GM18867 (cell line): Measurements from ENCODE around the gene OIP5.
"Not testable (repeated sequence)": the region's sequence is repeated elsewhere in the genome, so short reads cannot be mapped to it uniquely, and the experiment has no call there.

Source experiments
- ATAC-seq: cut with Tn5 transposase; IDR thresholded peaks from one replicate; pipeline ENCODE4 v1.9.1; 2021; ENCODE audit warnings: mild to moderate bottlenecking, moderate library complexity; ENCODE audit not compliant: unreplicated experiment

Gene OIP5

GRCh38 chr15:41304149-41304770 lies 28.1 kb downstream of the OIP5 start:
- ATAC-seq, result no peak

DNA sequence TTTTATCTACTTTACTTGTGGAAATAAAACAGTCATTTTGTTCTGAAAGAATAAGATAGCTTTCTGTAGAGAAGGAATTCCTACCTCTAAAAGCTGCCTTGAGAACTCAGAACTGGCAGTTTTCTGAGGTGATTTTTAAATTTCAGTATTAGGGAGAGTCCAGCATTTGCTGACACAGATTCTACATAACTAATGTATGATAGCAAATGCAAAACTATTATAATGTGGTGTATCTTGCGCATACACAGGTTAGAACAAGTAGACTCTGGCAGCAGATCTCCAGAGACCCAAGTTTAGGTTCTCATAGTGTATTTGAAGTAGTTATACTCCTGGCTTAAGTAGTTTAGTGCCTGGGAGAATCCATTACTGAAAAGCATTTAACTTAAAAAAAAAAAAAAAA lies 30.8 kb downstream of the OIP5 start:
- ATAC-seq, result no peak

DNA sequence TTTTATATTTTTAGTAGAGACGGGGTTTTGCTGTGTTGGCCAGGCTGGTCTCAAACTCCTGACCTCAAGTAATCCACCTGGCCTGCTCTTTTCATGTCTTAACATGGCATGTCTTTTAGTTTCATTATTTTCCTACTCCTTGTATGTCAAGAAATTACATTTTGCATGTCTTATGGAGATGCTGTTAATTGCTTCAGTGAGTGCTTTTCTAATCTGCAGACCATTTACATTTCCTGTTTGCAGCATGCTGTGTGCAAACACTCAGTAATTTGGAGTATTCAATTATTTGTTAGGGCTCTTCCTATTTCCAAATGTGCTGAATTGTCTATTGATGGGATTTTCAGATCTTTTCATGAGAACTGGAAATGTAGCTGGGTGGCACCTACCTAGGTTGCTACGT lies 31.3 kb downstream of the OIP5 start:
- not testable (repeated sequence) for ATAC-seq

GRCh38 chr15:41292521-41292920 lies 39.9 kb downstream of the OIP5 start:
- no peak for ATAC-seq

GRCh38 chr15:41291065-41291631 lies 41.2 kb downstream of the OIP5 start:
- peak; percentile 55 for ATAC-seq

GRCh38 chr15:41289953-41290352 lies 42.4 kb downstream of the OIP5 start:
- ATAC-seq, result no peak

DNA sequence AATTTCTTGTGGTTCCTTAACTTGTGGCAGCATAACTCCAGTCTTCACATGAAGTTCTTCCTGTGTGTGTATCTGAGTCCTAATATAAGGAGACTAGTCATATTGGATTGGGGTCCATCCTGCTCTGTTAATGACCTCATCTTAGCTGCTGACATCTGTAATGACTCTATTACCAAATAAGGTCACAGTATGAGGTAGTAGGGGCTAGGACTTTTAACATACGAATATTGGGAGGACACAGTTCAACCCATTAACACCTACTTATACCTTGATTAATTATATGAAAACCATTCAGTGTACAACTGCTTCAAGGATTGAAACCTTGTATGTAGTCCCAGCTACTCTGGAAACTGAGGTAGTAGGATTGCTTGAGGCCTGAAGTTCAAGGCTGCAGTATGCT lies 43.9 kb downstream of the OIP5 start:
- ATAC-seq, result no peak

DNA sequence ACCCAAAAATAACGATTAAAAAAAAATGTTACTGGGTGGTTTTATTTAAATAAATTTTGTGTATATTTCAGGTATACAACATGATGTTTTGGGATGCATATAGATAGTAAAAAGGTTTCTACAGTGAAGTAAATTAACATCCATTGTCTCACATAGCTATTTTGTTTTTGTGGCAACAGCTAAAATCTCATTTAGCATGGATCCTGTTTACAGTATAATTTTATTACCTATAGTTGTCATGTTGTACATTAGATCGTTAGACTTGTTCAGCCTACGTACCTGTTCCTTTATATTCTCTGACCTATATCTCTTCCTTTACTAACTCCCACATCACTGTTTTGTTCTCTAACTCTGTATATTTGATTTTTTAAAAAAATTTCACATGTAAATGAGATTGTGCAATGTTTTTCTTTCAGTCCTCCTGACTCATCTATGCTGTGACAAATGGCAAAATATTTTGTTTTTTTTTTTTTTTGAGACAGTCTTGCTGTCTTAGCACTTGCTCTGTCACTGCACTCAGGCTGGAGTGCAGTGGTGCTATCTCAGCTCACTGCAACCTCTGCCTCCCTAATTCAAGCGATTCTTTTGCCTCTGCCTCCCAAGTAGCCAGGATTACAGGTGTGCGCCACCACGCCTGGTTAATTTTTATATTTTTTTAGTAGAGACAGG lies 45.6 kb downstream of the OIP5 start:
- no peak for ATAC-seq

DNA sequence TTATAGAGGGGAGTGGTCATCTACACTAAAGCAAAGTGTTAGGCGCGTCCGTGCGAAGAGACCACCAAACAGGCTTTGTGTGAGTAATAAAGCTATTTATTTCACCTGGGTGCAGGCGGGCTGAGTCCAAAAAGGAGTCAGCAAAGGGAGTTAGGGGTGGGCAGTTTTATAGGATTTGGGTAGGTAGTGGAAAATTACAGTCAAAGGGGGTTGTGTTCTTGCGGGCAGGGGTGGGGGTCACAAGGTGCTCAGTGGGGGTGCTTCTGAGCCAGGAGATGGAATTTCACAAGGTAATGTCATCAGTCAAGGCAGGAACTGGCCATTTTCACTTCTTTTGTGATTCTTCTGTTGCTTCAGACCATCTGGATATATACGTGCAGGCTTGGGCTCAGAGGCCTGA lies 47.1 kb downstream of the OIP5 start:
- no peak for ATAC-seq

DNA sequence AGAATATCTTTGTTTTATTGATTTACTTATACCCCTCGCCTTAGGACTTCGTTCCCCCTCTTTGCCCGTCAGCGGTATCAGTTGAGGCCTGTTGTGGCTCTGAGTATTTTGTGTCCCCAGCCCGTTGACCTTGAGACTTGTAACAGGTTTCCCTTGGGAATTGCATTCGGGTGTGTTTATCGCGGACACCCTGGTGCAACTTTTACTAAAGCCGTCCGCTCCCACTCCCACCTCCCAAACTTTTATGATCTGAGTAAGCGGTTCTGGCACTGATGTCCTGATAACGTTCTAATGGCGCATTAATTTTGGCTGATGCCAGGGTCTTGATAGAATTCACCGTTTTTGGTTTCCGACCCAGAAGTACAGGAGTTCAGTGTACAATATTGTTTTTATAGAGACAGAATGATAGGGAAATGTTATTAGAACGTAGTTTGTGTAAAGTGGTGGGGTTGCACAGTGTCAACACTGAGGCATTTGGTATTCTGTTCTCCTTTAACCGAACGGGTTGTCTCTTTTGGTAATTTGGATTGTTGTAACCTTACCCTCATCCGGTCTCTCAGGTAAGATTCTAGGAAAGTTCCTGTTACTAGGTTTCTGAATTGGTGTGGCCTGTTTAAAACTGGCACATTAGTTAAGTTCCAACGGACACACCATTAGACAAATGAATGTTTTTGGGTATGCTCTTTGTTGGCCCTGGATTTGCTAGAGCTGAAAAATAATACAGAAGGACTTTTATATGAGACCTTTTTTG lies 47.8 kb downstream of the OIP5 start:
- ATAC-seq, result no peak

DNA sequence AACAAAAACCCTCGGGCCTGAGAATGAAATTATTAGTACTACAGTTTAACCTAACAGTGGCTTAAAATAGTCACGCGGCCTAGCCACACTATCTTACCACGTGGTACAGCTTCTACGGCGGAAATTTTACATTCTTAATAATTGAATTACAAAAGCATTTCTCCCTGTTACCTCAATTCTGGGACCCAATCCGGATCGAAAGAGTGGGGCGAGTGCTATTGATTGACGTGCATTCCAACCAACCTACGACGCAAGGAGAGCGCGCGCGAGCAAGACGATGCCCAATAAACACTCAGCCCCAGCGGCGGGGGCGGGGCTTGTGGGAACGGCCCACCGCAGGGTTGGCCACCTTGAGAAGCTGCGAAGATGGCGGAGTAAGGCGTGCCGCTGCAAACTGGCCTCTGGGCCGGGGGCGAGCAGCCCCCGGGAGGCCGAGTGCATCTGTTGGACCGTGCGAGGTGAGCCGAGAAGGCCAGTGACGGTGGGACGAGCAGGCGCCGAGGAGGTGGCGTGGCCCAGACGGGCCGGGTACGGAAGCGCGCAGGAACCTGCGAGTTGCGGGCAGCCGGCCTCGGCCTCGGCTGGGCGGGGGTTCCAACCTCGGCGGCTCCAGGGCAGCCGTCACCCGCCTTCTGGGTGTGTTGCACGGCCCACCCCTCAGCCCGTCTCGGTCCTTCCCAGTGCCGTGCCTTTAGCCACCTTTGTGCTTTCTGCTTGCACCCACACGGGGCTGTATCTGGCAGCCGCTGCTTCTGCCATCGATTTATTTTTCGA lies 48.6 kb downstream of the OIP5 start:
- ATAC-seq, result peak; percentile 95

DNA sequence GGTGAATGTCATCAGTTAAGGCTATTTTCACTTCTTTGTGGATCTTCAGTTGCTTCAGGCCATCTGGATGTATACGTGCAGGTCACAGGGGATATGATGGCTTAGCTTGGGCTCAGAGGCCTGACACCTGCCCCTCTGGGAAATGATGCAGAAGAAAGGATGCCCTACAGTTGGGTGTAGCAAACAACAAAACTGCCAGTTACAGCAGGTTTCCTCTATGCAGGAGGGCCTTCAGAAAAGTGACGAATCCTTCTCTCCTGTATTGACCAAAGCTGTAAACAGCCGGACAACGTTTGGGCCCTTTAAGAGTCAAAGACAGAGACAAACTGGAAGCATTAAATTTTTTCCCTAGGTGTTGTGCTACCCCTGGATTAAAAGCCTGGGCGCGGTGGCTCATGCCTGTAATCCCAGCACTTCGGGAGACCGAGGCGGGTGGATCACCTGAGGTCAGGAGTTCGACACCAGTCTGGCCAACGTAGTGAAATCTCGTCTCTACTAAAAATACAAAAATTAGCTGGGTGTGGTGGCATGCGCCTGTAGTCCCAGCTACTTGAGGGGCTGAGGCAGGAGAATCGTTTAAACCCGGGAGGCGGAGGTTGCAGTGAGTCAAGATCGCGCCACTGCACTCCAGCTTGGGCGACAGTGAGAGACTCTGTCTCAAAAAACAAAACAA lies 49.3 kb downstream of the OIP5 start:
- ATAC-seq, result not testable (repeated sequence)

DNA sequence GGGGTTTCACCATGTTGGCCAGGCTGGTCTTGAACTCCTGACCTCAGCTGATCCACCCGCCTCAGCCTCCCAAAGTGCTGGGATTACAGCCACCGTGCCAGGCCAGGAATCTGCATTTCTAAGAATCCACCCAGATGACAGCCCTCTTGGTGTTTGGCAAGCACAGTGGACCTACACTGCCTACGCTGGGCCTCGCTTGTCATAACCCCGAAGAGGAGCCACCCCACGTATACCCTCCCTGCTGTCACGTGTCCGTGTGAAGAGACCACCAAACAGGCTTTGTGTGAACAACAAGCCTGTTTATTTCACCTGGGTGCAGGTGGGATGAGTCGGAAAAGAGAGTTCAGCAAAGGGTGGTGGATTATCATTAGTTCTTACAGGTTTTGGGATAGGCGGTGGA lies 50.0 kb downstream of the OIP5 start:
- not testable (repeated sequence) for ATAC-seq

GRCh38 chr15:41281236-41281635 lies 51.2 kb downstream of the OIP5 start:
- ATAC-seq, result no peak

- no peak for ATAC-seq
These were observed 52.7 kb downstream of the OIP5 start for GRCh38 chr15:41279535-41280283.

DNA sequence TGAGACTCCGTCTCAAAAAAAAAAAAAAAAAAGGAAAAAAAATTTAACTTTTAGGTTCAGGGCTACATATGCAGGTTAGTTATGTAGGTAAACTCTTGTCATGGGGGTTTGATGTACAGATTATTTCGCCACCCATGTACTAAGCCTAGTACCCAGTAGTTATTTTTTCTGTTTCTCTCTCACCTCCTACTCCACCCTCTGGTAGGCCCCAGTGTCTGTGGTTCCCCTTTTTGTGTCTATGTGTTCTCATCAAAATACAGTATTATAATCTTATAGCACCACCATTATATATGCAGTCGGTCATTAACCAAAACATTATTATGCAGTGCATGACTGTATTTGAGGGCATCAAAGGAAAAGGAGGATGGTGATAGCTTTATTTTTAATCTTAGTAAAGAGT lies 54.1 kb downstream of the OIP5 start:
- no peak for ATAC-seq

DNA sequence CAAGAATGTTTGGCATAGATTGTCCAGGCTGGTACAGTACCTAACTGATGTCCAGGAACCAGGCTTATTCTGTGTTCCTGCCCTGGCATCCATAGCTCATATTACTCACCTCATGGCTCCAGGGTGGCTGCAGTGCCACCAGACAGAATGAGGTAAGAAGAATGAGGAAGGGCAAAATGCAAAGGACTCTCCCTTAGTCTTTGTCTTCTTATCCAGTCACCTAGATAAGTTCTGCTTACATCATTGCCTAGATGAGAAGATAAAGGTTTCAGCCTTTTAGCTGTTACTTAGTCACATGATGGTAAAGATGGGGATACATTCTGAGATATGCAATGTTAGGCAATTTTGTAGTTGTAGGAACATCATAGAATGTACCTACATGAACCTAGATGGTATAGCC lies 55.6 kb downstream of the OIP5 start:
- ATAC-seq, result no peak

DNA sequence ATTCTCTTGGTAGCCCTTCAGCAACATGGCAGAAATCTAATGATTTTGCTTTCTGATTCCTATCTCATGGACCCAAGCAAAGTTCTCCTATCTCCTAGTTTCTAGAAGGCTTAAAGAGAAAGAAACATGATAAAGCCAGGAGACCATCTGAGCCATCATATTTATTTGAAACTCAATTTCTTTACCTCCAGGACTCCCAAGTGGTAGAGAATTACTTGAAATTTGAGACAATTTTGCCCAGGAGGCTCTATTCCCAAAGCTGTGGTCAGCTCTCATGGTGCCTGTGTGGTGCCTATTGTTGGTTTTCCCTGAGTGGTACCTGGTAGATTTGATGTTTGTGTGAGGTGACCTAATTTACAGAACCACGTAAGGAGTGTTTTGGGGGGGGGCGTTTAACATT lies 62.5 kb downstream of the OIP5 start:
- ATAC-seq, result no peak

GRCh38 chr15:41263891-41264351 lies 68.5 kb downstream of the OIP5 start:
- no peak for ATAC-seq

DNA sequence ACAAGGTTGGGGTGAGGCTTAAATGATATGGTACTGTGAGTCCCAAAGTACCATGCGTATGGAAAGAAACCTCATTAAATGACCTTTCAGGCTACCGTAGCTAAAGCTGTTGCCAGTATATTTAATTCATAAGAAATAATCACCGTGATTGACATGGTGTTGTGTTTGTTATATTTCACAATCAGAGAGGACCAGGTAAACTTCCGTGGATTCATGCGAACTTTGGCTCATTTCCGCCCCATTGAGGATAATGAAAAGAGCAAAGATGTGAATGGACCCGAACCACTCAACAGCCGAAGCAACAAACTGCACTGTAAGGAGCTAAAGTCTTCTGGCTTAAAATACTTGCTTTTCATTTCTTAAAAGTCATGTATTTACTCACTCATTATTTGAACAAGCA lies 69.8 kb downstream of the OIP5 start:
- no peak for ATAC-seq
